COLO668 (cell line): ENCODE measurements around the gene PLXNC1.
A peak's percentile ranks its signal among the peaks of the same experiment; 100 is the strongest.

ENCODE experiments used
- DNase-seq: peaks from one replicate; lab custom pipeline; 2025; ENCODE audit not compliant: unreplicated experiment; lab: John Stamatoyannopoulos, UW

The PLXNC1 gene

DNA sequence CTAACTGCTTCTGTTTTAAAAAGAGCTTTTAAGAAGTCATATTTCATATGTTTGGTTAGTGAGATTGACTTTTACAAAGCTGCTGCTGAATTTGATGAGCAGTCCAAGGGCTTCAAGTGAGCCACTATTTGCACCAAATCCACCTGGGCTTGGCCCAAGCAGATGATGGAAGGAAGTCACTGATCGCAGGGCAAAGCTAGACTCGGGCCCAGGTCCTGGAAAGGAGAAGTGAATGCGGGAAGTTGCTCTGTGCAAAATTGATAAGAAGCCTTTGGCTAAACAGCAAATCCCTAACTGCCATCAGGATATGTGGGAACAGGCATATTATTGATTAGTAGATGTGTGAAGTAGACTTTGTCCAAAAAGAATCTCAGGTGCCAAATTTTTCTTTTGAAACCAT lies 30.5 kb downstream of the PLXNC1 start:
- DNase-seq = no peak

DNA sequence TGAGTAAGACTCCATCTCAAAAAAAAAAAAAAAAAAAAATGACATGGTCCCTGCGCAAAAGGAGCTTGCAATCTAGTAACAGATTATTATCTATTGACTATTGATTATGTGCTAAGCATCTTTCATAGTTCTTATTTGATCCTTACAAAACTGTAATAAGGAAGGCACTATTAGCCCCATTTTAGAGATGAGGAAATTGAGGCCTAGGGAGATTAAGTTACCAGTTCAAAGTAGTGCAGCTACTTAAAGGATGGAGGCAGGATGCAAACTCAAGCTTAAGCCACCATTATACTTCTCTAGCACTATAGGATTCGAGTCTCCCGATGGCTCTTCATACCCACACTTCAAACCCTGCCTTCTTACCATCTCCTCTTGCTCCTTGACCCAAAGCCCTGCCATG lies 31.3 kb downstream of the PLXNC1 start:
- no peak for DNase-seq

- DNase-seq = no peak
Measured at GRCh38 chr12:94180558-94181296, 32.4 kb downstream of the PLXNC1 start.

GRCh38 chr12:94182986-94183707 lies 34.8 kb downstream of the PLXNC1 start:
- no peak for DNase-seq

- no peak for DNase-seq
Measured at GRCh38 chr12:94183708-94184379, 35.5 kb downstream of the PLXNC1 start.

DNA sequence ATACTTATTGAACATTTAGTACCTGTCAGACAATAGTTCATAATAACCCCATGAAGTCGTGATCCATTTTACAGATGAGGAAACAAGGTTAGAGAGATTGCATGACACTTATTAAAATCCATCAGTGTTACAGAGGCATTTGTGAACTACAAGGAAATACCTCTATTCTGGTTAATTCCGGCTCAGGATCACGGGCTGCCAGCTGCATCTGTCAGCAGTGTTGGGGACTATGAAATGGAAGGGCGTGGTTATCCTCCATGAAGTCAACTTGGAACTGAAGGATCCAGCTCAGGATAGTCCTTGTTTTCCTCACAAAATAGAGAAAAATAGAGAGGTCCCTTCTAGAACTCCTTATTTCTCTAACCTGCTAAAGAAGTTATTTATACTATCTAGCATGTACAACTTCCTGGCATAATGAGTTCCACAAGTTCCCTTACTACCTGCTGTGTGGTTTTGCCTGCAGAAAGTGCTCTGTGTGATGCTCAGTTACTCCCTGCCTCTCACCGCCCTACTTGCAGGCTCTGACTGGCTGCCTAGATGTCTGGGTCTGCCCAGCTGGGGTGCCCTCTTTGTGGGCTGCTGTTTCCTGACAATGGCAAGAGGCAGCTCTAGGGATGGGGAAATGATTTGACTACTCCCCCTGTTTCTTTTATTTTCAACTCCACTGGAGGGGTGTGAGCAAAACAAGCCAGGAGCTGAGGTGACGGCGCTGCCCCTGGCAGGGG lies 36.8 kb downstream of the PLXNC1 start:
- DNase-seq = no peak

GRCh38 chr12:94185801-94186200 lies 37.4 kb downstream of the PLXNC1 start:
- DNase-seq = no peak

DNA sequence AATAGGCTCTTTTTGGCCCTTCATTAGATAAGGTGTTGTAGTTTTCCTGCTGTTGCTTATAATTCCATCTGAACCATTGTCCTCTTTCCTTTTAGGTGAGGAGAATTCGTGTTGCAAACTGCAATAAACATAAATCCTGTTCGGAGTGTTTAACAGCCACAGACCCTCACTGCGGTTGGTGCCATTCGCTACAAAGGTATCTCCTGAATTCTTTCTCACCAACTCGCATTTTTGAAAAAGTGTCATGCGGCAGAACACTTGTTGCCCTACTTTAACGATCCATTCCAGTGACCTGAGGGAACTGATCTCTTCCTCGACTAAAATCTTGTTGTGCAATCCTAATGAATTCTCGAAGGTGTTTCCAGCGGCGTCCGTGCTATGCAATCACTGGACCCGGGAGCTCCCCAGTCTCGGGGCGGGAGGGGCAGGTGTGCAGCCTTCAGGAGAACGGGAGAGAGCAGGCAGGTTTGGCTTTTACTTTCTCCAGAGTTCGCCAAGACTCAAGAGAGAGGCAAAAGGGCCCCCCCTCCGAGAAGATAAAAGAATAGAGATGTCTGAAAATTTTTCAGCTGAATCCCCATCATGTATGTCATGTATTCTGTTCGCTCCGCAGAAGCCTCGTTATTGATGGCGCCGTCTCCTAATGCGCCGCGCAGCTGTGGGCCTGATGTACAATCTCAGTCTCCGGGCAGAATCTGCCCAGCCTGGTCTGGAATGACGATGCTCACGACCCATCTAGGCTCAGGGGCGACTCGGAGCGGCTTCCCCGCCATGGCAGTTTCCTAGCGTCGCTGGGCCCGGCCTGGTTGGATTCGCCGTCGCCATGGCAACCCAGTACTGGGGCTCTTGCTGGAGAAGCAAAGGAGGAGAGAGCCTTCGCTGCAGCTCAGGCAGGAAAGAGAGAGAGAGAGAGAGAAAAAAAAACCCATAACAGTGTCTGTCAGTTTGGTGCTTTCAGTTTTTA lies 38.2 kb downstream of the PLXNC1 start:
- DNase-seq = peak; percentile 32

- DNase-seq = no peak
Measured at GRCh38 chr12:94187361-94187760, 39.0 kb downstream of the PLXNC1 start.

GRCh38 chr12:94190623-94191022 lies 42.2 kb downstream of the PLXNC1 start:
- no peak for DNase-seq

DNA sequence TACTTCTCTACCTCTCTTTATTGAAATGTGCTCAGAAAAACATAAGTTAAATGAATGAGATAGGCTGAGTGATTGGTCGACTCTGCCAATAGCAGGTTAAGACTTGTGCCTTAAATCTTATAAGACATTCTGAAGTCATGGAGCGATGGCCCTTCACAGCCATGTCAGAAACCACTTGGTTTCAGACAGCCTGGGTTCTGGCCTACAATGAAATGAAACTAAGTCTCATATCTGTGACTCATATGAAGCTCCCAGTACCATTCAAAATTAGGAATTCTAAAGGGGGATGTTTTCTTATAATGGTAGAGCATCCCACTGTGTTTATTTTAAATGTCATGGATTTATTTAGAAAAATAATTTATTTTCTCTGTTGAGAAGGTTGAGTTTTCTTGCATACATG lies 42.6 kb downstream of the PLXNC1 start:
- no peak for DNase-seq

DNA sequence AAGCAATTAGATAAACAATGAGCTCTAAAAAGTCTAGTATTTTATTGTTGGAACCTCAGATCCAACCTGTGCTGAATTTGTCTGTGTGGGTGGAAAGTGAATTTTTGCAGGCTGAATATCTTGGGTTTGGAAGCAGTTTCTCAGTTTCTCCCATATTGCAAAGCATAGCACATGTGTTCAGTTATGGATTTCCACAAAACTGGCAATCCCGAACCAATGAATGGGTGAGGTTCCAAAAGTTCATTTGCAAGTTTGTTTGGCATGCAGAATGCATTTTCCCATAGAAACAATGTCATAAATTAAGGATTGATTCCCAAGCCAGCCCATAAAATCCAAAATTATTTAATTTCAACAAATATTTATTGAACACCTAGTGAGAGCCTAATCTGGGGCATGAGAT lies 43.4 kb downstream of the PLXNC1 start:
- no peak for DNase-seq

DNA sequence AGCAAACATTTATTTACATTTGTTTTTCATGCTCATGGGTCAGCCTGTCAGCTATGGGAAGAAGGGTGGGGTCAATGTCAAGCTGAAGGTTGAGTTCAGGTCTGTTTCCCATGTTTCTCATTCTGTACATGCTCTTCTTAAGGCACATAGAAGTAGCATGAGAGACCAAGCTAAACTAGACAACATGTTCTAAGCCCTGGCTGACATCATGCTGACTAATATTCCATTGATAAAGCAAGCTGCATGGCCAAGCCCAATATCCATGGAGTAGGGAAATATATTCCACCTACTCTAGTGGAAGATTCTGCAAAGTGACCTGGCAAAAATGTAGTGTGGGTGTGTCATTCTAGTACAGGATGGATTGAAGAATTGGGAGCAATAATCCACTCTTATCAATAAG lies 44.1 kb downstream of the PLXNC1 start:
- DNase-seq = no peak

DNA sequence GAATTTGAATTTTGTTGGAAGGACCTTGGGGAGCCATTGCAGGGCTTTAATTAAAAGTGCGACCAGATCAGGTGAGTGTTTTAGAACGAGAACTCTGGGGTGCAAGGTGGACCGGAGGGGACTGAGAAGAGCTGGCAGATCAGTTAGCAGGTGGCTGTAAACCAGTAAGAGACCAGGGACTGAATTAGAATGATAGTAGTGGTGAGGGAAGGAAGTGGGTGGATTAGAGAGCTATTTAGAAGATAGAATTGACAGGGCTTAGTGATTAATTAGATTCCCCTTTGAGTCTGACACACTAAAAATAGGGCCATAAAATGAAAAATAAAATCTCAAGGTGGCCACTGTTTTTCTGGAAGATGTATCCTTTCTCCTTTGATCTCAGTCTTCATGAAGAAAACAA lies 44.8 kb downstream of the PLXNC1 start:
- no peak for DNase-seq

DNA sequence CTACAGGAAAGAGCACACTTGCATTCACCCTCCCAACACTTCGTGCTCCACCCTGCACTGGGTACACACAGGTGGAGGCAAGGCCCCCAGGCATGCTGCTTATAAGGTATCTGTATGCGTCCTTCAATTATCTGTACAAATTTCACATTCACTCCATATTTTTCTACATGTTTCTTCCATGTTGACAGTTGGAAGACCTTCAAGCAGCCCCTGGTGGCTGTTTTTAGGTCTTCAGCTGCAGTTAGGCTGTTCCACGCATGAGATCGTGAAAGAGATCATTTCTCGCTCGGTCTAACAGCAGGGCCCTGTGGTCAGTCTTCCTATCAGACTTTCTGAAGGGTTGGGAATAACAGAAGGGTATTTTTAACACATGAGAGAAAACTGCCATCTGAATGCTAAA lies 47.1 kb downstream of the PLXNC1 start:
- no peak for DNase-seq

DNA sequence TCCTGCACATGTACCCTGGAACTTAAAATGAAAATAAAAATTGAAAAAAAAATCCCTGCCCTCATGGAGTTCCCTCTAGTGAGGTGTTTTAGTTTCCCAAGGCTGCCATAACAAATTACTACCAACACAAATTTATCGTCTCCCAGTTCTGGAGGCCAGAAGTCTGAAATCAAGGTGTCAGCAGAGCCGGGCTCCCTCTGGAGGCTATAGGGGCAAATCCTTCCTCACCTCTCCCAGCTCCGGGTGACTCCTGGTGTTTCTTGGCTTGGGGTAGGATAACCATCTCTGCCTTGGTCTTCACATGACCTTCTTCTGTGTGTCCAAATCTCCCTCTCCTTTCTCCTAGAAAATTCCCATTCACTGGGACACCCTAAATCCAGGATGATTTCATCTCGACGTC lies 50.1 kb downstream of the PLXNC1 start:
- DNase-seq = no peak

DNA sequence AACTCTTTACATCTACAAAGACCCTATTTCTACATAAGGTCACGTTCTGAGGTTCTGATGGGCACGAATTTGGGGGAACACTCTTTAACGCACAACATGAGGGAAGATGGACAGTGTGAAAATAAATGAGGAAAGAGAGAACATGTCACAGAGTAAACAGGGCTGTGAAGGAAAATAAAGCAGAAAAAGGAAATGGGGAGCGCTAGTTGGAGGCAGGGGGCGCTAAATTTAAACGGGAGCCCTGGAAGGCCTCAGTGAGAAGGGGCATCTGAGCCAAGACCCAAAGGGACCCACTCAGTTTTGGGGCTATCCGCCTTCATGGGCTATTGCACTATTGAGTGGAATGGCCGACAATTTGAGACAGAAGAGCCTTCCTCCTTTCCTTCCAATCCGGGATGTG lies 50.5 kb downstream of the PLXNC1 start:
- no peak for DNase-seq

DNA sequence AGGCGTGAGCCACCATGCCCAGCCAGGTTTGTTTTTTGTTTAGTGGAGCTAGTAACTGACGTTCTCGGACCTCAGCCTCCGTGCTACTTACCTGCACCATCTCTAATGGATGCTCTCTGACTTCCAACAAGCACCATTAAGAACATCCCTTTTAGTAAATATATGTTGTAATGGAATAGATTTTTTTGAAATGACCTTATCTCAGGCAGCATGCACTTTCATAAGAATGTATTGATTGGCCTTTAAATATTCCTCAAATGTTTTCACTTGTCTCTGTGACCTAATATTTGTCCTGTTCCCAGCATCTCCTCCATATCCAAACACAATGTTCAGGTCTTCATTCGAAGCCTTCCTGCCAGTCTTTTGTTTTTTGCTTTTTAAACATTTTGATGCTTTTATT lies 51.7 kb downstream of the PLXNC1 start:
- no peak for DNase-seq

- DNase-seq = no peak
Measured at GRCh38 chr12:94200695-94201094, 52.3 kb downstream of the PLXNC1 start.
